H9 (cell line): ENCODE data around the gene DCUN1D2. TPM values are rescaled to one million over a fixed set of nuclear protein-coding genes. Genes with fewer than 3 reads are reported as not detected.

Source experiments
- DNase-seq: peaks from one replicate; pipeline ENCODE4 v3.0.0-alpha.2; 2017
- H2AFZ ChIP-seq: one replicate; pipeline ENCODE4 v1.6.1; 2013; ENCODE audit warnings: mild to moderate bottlenecking, low read length, control low read depth, moderate library complexity
- H2AK5ac ChIP-seq: 2 replicates; pipeline ENCODE4 v1.6.1; 2013; ENCODE audit warnings: low read length, control low read depth, mixed read lengths; ENCODE audit not compliant: insufficient read length
- H2BK120ac ChIP-seq: one replicate; pipeline ENCODE4 v1.6.1; 2013; ENCODE audit warnings: low read depth, mild to moderate bottlenecking, low read length, control low read depth, inconsistent platforms; ENCODE audit not compliant: poor library complexity, severe bottlenecking
- H2BK12ac ChIP-seq: 2 replicates; pipeline ENCODE4 v1.6.1; 2013; ENCODE audit warnings: low read length, control low read depth, mixed read lengths, low read depth; ENCODE audit not compliant: insufficient read length
- H2BK15ac ChIP-seq: 2 replicates; pipeline ENCODE4 v1.6.1; 2013; ENCODE audit warnings: low read depth, low read length, control low read depth
- H2BK20ac ChIP-seq: one replicate; pipeline ENCODE4 v1.6.1; 2013; ENCODE audit warnings: low read depth, mild to moderate bottlenecking, low read length, control low read depth, inconsistent platforms; ENCODE audit not compliant: poor library complexity, severe bottlenecking
- H2BK5ac ChIP-seq: 2 replicates; pipeline ENCODE4 v1.6.1; 2013; ENCODE audit warnings: low read length, control low read depth, mixed read lengths; ENCODE audit not compliant: insufficient read length
- H3K14ac ChIP-seq: 2 replicates; pipeline ENCODE4 v1.6.1; 2013; ENCODE audit warnings: low read length, control low read depth; ENCODE audit not compliant: insufficient read depth
- H3K18ac ChIP-seq: 2 replicates; pipeline ENCODE4 v1.6.1; 2013; ENCODE audit warnings: low read depth, mild to moderate bottlenecking, mixed read lengths, low read length, control low read depth; ENCODE audit not compliant: insufficient read length
- H3K23ac ChIP-seq: 2 replicates; pipeline ENCODE4 v1.6.1; 2013; ENCODE audit warnings: low read length, control low read depth, mixed read lengths, low read depth; ENCODE audit not compliant: insufficient read length
- H3K23me2 ChIP-seq: 2 replicates; pipeline ENCODE4 v1.6.1; 2013; ENCODE audit warnings: low read depth, mild to moderate bottlenecking, mixed read lengths, low read length, control low read depth; ENCODE audit not compliant: insufficient read length, poor library complexity, severe bottlenecking
- H3K27ac ChIP-seq: 2 replicates; pipeline ENCODE4 v1.5.1; 2013; ENCODE audit warnings: low read length, control low read depth, mixed read lengths, low read depth; ENCODE audit not compliant: insufficient read length
- H3K27me3 ChIP-seq: 2 replicates; pipeline ENCODE4 v1.6.1; 2013; ENCODE audit warnings: low read length, control low read depth, inconsistent platforms; ENCODE audit not compliant: insufficient read depth
- H3K4ac ChIP-seq: 2 replicates; pipeline ENCODE4 v1.6.1; 2013; ENCODE audit warnings: low read depth, mild to moderate bottlenecking, control low read depth, inconsistent platforms, low read length, moderate library complexity
- H3K4me1 ChIP-seq: 2 replicates; pipeline ENCODE4 v1.6.1; 2013; ENCODE audit warnings: low read length, control low read depth, inconsistent platforms; ENCODE audit not compliant: insufficient read depth
- H3K4me2 ChIP-seq: 2 replicates; pipeline ENCODE4 v1.6.1; 2013; ENCODE audit warnings: low read length, control low read depth, mixed read lengths; ENCODE audit not compliant: insufficient read length, insufficient read depth
- H3K56ac ChIP-seq: 2 replicates; pipeline ENCODE4 v1.6.1; 2013; ENCODE audit warnings: low read depth, mild to moderate bottlenecking, mixed read lengths, low read length, control low read depth; ENCODE audit not compliant: insufficient read length
- H3K79me1 ChIP-seq: 2 replicates; pipeline ENCODE4 v1.6.1; 2013; ENCODE audit warnings: low read depth, mild to moderate bottlenecking, moderate library complexity, low read length, control low read depth, inconsistent platforms; ENCODE audit not compliant: insufficient read depth, poor library complexity, severe bottlenecking
- H3K79me2 ChIP-seq: 2 replicates; pipeline ENCODE4 v1.6.1; 2013; ENCODE audit warnings: low read length, control low read depth, inconsistent platforms; ENCODE audit not compliant: insufficient read depth
- H3K9ac ChIP-seq: 2 replicates; pipeline ENCODE4 v1.6.1; 2013; ENCODE audit warnings: low read length, control low read depth, mixed read lengths; ENCODE audit not compliant: insufficient read length; ENCODE audit errors: extremely low read depth
- H3K9me3 ChIP-seq: one replicate; pipeline ENCODE4 v1.6.1; 2013; ENCODE audit warnings: low read depth, low read length, inconsistent platforms; ENCODE audit not compliant: control insufficient read depth
- H3T11ph ChIP-seq: one replicate; pipeline ENCODE4 v1.6.1; 2013; ENCODE audit warnings: mild to moderate bottlenecking, low read length, control low read depth, inconsistent platforms
- H4K20me1 ChIP-seq: one replicate; pipeline ENCODE4 v1.6.1; 2013; ENCODE audit not compliant: control insufficient read depth, insufficient read length, insufficient read depth
- H4K5ac ChIP-seq: 2 replicates; pipeline ENCODE4 v1.6.1; 2013; ENCODE audit warnings: low read depth, mild to moderate bottlenecking, mixed read lengths, low read length, control low read depth; ENCODE audit not compliant: insufficient read length
- H4K8ac ChIP-seq: replicated peaks from 2 replicates; pipeline ENCODE4 v1.6.1; 2013; ENCODE audit warnings: low read length, control low read depth, mixed read lengths, low read depth; ENCODE audit not compliant: insufficient read length
- H4K91ac ChIP-seq: 2 replicates; pipeline ENCODE4 v1.6.1; 2013; ENCODE audit warnings: low read depth, mild to moderate bottlenecking, moderate library complexity, mixed read lengths, low read length, control low read depth; ENCODE audit not compliant: insufficient read length
- H3K27ac Mint-ChIP-seq, 3 experiments: 2 replicates in 2 of 3; 3 replicates in 1 of 3; pipeline ENCODE4 v1.8.0; 2020 to 2021; ENCODE audit warnings: mixed read lengths in 3 of 3, mild to moderate bottlenecking in 1 of 3, moderate library complexity in 1 of 3
- H3K27me3 Mint-ChIP-seq: 2 replicates; pipeline ENCODE4 v1.8.0; 2021; ENCODE audit warnings: low read depth, mild to moderate bottlenecking, moderate library complexity, mixed read lengths
- H3K36me3 Mint-ChIP-seq, 3 experiments: 2 replicates in 2 of 3; 3 replicates in 1 of 3; pipeline ENCODE4 v1.8.0; 2020 to 2021; ENCODE audit warnings: low read depth in 3 of 3, mixed read lengths in 3 of 3; ENCODE audit not compliant: insufficient read depth in 1 of 3
- H3K4me1 Mint-ChIP-seq, 2 experiments: 2 replicates each; pipeline ENCODE4 v1.8.0; 2020; ENCODE audit warnings: mixed read lengths in 2 of 2
- H3K4me3 Mint-ChIP-seq, 2 experiments: 2 replicates in 1 of 2; 3 replicates in 1 of 2; pipeline ENCODE4 v1.8.0; 2020 to 2021; ENCODE audit warnings: mild to moderate bottlenecking in 2 of 2, mixed read lengths in 2 of 2, moderate library complexity in 1 of 2
- H3K9me3 Mint-ChIP-seq, 2 experiments: 2 replicates in 1 of 2; 3 replicates in 1 of 2; pipeline ENCODE4 v1.8.0; 2020; ENCODE audit warnings: mild to moderate bottlenecking in 2 of 2, mixed read lengths in 2 of 2, moderate library complexity in 1 of 2
- CTCF ChIP-seq: fragments of 200-600 bp; sonication (generic); conservative IDR thresholded peaks from 3 replicates; pipeline ENCODE4 v1.8.0; 2021; ENCODE audit warnings: antibody characterized with exemption, mild to moderate bottlenecking
- WGBS: extraction: QIAGEN DNeasy Blood & Tissue Kit; methylation state at CpG from one replicate; pipeline ENCODE4 v1.1.7; 2013; ENCODE audit warnings: missing lambda C conversion rate, low lambda C conversion rate, mixed read lengths; ENCODE audit not compliant: insufficient read length; ENCODE audit errors: extremely low coverage; 5-methylcytosine and 5-hydroxymethylcytosine counted together
- total RNA-seq: library from RNA; stranded (reverse); gene quantifications from 2 replicates; pipeline ENCODE4 v1.2.1, GENCODE V29; 2021

Gene DCUN1D2
- total RNA-seq, 1 experiment from 2014 or later = 36.8 TPM

DNA sequence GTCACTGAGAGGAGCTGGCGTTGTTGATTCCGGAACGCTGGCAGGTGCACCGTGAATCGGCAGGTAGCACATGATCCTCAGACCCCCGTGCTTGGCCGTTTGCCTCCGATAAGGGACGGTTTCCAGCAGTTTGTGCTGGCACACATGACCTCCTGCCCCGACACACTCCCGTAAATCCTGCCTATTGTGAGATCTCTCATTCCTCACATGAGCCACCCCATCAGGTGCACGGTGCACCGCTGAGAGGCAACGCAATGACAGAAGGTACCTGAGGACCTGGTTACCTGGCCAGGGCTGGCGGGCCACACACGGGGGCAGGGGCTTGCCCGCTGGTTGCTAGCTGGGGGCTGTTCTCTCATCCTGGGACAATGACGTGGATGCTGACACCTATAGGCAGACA is 35.1 kb downstream of the DCUN1D2 start:
- H3K79me2 ChIP-seq = no peaks in the 10 kb centered on the region
- Mint-ChIP-seq H3K9me3 (no peaks in the 10 kb centered on the region), H3K27me3 (peaks cover 2% of the 10 kb centered on the region; the same call in 1 of the 2 replicates), H3K4me1 (peaks cover 4 to 11% of the 10 kb centered on the region in 2 experiments; a peak in 3 of 4 replicates), H3K36me3 (peaks cover 35 to 73% (median 65%) of the 10 kb centered on the region in 3 experiments), H3K27ac (peak overlapping the region in 1 of 3 experiments; percentile 33; a peak in 3 of 7 replicates), H3K4me3 (no peak overlapping the region; a peak in 1 of 5 replicates)
- H3K27ac ChIP-seq = no peak overlapping the region
- H3K9me3 ChIP-seq = no peaks in the 10 kb centered on the region
- no peak for DNase-seq
- no peak overlapping the region for H2BK12ac ChIP-seq
- no peak overlapping the region for H4K5ac ChIP-seq
- H3K23me2 ChIP-seq = no peaks in the 10 kb centered on the region
- H3K4ac ChIP-seq = no peak overlapping the region
- no peak for TF ChIP-seq CTCF
- H3T11ph ChIP-seq = no peak overlapping the region
- H3K4me1 ChIP-seq = no peaks in the 10 kb centered on the region
- no peak overlapping the region for H3K56ac ChIP-seq
- no peak overlapping the region for H2BK15ac ChIP-seq
- H3K18ac ChIP-seq = no peak overlapping the region
- H3K14ac ChIP-seq = no peak overlapping the region
- no peak overlapping the region for H2BK120ac ChIP-seq
- H4K8ac ChIP-seq = no peak overlapping the region
- no peak overlapping the region for H2AK5ac ChIP-seq
- no peaks in the 10 kb centered on the region for H4K20me1 ChIP-seq
- H2BK5ac ChIP-seq = no peak overlapping the region
- WGBS = no CpG with 5 or more reads among the region's 18 CpGs
- H3K23ac ChIP-seq = no peak overlapping the region
- no peaks in the 10 kb centered on the region for H3K27me3 ChIP-seq
- no peak overlapping the region for H3K4me2 ChIP-seq
- no peak overlapping the region for H2AFZ ChIP-seq
- H4K91ac ChIP-seq = no peak overlapping the region
- no peaks in the 10 kb centered on the region for H3K79me1 ChIP-seq
- no peak overlapping the region for H2BK20ac ChIP-seq
- H3K9ac ChIP-seq = no peak overlapping the region
